Endothelial cell of umbilical vein (primary cell): ENCODE data around the gene ARL6IP4. TPM values are rescaled to one million over a fixed set of nuclear protein-coding genes. Genes with fewer than 3 reads are reported as not detected.

ENCODE experiments used
- BruUV-seq: library from RNA; stranded (reverse); fragments of 400-500 nt; replicated peaks from 2 replicates; lab custom pipeline; 2021; lab: Mats Ljungman, UMichigan
- CTCF ChIA-PET: fragments of 300-600, 350-600 bp; sonication (Branson Sonifier 250); formaldehyde crosslinking; loops from one replicate; lab custom pipeline; 2021; ENCODE audit warnings: antibody characterized with exemption, inconsistent platforms; lab: Charles Lee
- POLR2A ChIA-PET: fragments of 300-600, 350-600 bp; sonication (Branson Sonifier 250); formaldehyde crosslinking; loops from one replicate; lab custom pipeline; 2021; ENCODE audit warnings: antibody characterized with exemption, inconsistent platforms; lab: Charles Lee
- DNase-seq: peaks from one replicate; pipeline ENCODE4 v3.0.0-alpha.2; 2011; ENCODE audit warnings: low read depth, low spot score
- FAIRE-seq: peaks from 2 replicates; lab custom pipeline; 2011; peaks lifted over from hg19 to GRCh38; lab: Jason Lieb, UNC
- H2AFZ ChIP-seq: 2 replicates; pipeline ENCODE4 v1.6.0; 2012; ENCODE audit warnings: low read depth, low read length, control low read depth, inconsistent platforms
- H3K27ac ChIP-seq: 2 replicates; pipeline ENCODE4 v1.5.1; 2011; ENCODE audit warnings: low read depth, mild to moderate bottlenecking, control low read depth, low read length, moderate library complexity; ENCODE audit not compliant: insufficient read depth
- H3K27me3 ChIP-seq, 2 experiments: 2 replicates each; pipeline versions ENCODE4 v1.6.0 to v1.6.1; 2011; ENCODE audit warnings: low read length in 2 of 2, mixed read lengths in 1 of 2; ENCODE audit not compliant: control insufficient read depth in 2 of 2, insufficient read depth in 2 of 2
- H3K36me3 ChIP-seq, 2 experiments: 2 replicates in 1 of 2; 3 replicates in 1 of 2; pipeline ENCODE4 v1.5.1; 2011; ENCODE audit warnings: low read length in 2 of 2, mild to moderate bottlenecking in 1 of 2, moderate library complexity in 1 of 2; ENCODE audit not compliant: control insufficient read depth in 2 of 2, insufficient read depth in 2 of 2; ENCODE audit errors: extremely low read depth in 1 of 2
- H3K4me1 ChIP-seq: 3 replicates; pipeline ENCODE4 v1.5.1; 2011; ENCODE audit warnings: mild to moderate bottlenecking, low read length; ENCODE audit not compliant: control insufficient read depth, insufficient read depth; ENCODE audit errors: extremely low read depth
- H3K4me2 ChIP-seq: 2 replicates; pipeline ENCODE4 v1.6.1; 2011; ENCODE audit warnings: low read length, control low read depth, mixed read lengths; ENCODE audit not compliant: insufficient read depth
- H3K4me3 ChIP-seq, 3 experiments: fragments of 200-600 bp in 1 of 3; sonication (generic), shearing (Covaris generic) in 1 of 3; replicated peaks in 1 of 3; 2 replicates each; pipeline ENCODE4 v1.5.1; 2011 to 2016; ENCODE audit warnings: control low read depth in 3 of 3, low read length in 3 of 3, mild to moderate bottlenecking in 2 of 3, inconsistent platforms in 1 of 3, low read depth in 1 of 3, moderate library complexity in 1 of 3; ENCODE audit not compliant: insufficient read depth in 1 of 3
- H3K79me2 ChIP-seq: 2 replicates; pipeline ENCODE4 v1.6.0; 2012; ENCODE audit warnings: low read length, inconsistent platforms; ENCODE audit not compliant: control insufficient read depth, insufficient read depth
- H3K9ac ChIP-seq: replicated peaks from 2 replicates; pipeline ENCODE3; 2011; ENCODE audit warnings: low read length, control low read depth; ENCODE audit not compliant: insufficient read depth; ENCODE audit errors: extremely low read depth
- H3K9me1 ChIP-seq: replicated peaks from 3 replicates; pipeline ENCODE4 v1.6.0; 2011; ENCODE audit warnings: mild to moderate bottlenecking, low read length; ENCODE audit not compliant: control insufficient read depth, insufficient read depth; ENCODE audit errors: extremely low read depth
- H3K9me3 ChIP-seq: replicated peaks from 2 replicates; pipeline ENCODE4 v1.5.1; 2012; ENCODE audit warnings: low read length, inconsistent platforms; ENCODE audit not compliant: control insufficient read depth, insufficient read depth
- H4K20me1 ChIP-seq: replicated peaks from 2 replicates; pipeline ENCODE3; 2011; ENCODE audit warnings: mild to moderate bottlenecking, low read length; ENCODE audit not compliant: control insufficient read depth, insufficient read depth; ENCODE audit errors: extremely low read depth
- FOS ChIP-seq: IDR thresholded peaks from 2 replicates; pipeline ENCODE4 v1.6.1; 2011; ENCODE audit warnings: mild to moderate bottlenecking, low read length, moderate library complexity, borderline replicate concordance; ENCODE audit not compliant: insufficient read depth
- GATA2 ChIP-seq: IDR thresholded peaks from 2 replicates; pipeline ENCODE4 v1.7.0; 2011; ENCODE audit warnings: low read depth, mild to moderate bottlenecking, moderate library complexity, mixed read lengths, low read length; ENCODE audit not compliant: insufficient read length, insufficient read depth
- JUN ChIP-seq: IDR thresholded peaks from 2 replicates; pipeline ENCODE4 v1.6.1; 2011; ENCODE audit warnings: borderline replicate concordance, low read depth; ENCODE audit not compliant: insufficient read length, insufficient read depth
- MYC ChIP-seq: IDR thresholded peaks from one replicate; pipeline ENCODE4 v1.6.1; 2011; ENCODE audit warnings: mild to moderate bottlenecking, low read depth, low read length
- POLR2A ChIP-seq: IDR thresholded peaks from 2 replicates; pipeline ENCODE4 v1.6.1; 2012; ENCODE audit warnings: low read depth, mild to moderate bottlenecking, control low read depth, low read length
- POLR2AphosphoS5 ChIP-seq: IDR thresholded peaks from 2 replicates; pipeline ENCODE4 v1.6.1; 2012; ENCODE audit warnings: low read depth, mild to moderate bottlenecking, control low read depth, low read length, moderate library complexity; ENCODE audit not compliant: insufficient read depth
- dilution Hi-C: fragments of 300-500 bp; cut with MboI; formaldehyde crosslinking; loops from one replicate; pipeline ENCODE4 v1.15.0; 2019; ENCODE audit warnings: low sequenced_read_pairs; ENCODE audit not compliant: extremely low pct_ligation_motif_present
- intact Hi-C: fragments of 100-400 bp; cut with micrococcal nuclease; formaldehyde crosslinking; loops from one replicate; pipeline ENCODE4 v1.10.0; 2022
- polyA plus RNA-seq, 4 experiments: library from polyadenylated mRNA; depleted of rRNA in 3 of 4; stranded (reverse) in 3 of 4; unstranded in 1 of 4; fragments of >200 nt; gene quantifications; 2 replicates each; pipeline versions ENCODE4 v1.2.1 to v1.2.3, GENCODE V29; 2011 to 2012; ENCODE audit warnings: missing spikeins in 1 of 4
- total RNA-seq: library from RNA; stranded (reverse); gene quantifications from 2 replicates; pipeline ENCODE4 v1.2.3, GENCODE V29; 2021
- TF ChIP-seq, protein P1 (sequence below): IDR thresholded peaks from 2 replicates; pipeline ENCODE4 v1.6.1; 2011; ENCODE audit not compliant: insufficient read depth, insufficient read length

The ARL6IP4 gene
- total and polyA plus RNA-seq, 2 donors (not counting 3 experiments of a cell fraction or from before 2014, with no cell fraction given), result 193 to 226 TPM

DNA sequence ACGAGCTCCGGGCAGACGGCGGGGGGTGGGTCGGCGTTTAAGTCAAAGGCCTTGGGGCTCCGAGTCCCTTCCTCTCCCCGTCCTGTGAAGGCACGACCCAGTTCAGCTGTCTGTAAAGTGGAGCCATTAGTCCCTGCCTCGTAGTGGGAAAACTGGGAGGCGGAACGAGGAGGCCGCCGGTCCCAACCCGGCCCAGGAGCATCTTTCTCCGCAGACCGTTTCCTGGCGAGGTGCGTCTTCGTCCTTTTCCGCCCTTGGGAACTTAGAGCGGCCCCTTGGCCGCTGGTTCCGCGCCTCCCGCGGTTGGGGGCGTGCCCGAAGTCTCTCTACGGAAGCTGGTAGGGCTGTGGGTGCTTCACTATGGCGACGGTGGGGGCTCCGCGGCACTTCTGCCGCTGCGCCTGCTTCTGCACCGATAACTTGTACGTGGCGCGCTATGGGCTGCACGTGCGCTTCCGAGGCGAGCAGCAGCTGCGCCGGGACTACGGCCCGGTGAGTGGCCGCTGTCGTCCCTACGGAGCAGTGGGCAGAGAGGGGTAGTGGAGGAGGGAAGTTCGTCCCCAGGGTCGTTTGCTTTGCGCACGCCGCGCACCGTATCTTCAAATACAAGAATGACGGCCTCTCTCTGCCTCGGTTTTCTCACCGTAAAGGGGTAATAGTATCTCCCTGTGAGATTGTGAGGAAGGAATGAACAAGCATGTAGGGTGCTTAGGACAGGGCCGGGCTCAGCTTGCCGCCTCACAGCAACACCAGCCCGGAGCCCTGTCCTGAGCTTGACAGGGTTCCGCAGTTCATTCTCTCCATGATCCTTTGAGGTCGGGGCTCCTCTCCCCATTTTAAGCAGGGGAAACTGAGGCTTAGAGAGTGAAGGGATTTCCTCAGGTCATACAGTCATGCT is 5.3 kb upstream of the ARL6IP4 start, which contains the start of gene OGFOD2:
Gene OGFOD2, plus strand, starts transcription at position 353 of the 898 bp plus-strand sequence. Its CDS starts 8 bp downstream, at position 361.
- Histone ChIP-seq H3K9me3 (no peaks in the 10 kb centered on the region), H4K20me1 (no peaks in the 10 kb centered on the region), H3K4me1 (peaks cover 18% of the 10 kb centered on the region), H3K9me1 (no peaks in the 10 kb centered on the region), H3K27me3 (no peaks in the 10 kb centered on the region), H3K4me3 (peak within 1 kb of the TSS; percentile 65 to 87 (median 84)), H3K79me2 (peaks cover 2% of the 10 kb centered on the region), H3K27ac (peak within 1 kb of the TSS; percentile 99), H2AFZ (peak within 1 kb of the TSS; percentile 95), H3K4me2 (peak within 1 kb of the TSS; percentile 91), H3K36me3 (peaks cover 0 to 2% of the 10 kb centered on the region in 2 experiments), H3K9ac (peak within 1 kb of the TSS; percentile 98)
- TF ChIP-seq POLR2A (peak; percentile 67), MYC (no peak), GATA2 (no peak), FOS (no peak), POLR2AphosphoS5 (peak; percentile 65), JUN (no peak)
- TF ChIP-seq, protein P1, sequence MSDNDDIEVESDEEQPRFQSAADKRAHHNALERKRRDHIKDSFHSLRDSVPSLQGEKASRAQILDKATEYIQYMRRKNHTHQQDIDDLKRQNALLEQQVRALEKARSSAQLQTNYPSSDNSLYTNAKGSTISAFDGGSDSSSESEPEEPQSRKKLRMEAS, result peak; percentile 33
- intact Hi-C loops (loop anchor here (1.0 to 2.0 kb wide), 5 partner anchors 9 to 258 kb away; partner anchors contain the start of genes ABCB9, MPHOSPH9, MTRFR and PITPNM2), dilution Hi-C loops (no loop called here)
- FAIRE-seq, result no peak
- BruUV-seq, result TSS peak; percentile 53
- ChIA-PET POLR2A (interaction anchor here (0.9 to 2.8 kb wide), 2 partner anchors 87 to 258 kb away, joined by 3 to 15 read pairs; partner anchors contain the start of genes MPHOSPH9 and MTRFR), CTCF (interaction anchor here (0.7 to 3.9 kb wide), 6 partner anchors 9 to 263 kb away, joined by 3 to 24 read pairs (median 6); partner anchors contain the start of genes ABCB9, MPHOSPH9, MTRFR and PITPNM2)
- DNase-seq, result peak; percentile 88
